Ovary (tissue), 9 donors: ENCODE measurements around the gene GTF2H1. TPM values are rescaled to one million over a fixed set of nuclear protein-coding genes. Genes with fewer than 3 reads are reported as not detected.
"Not testable (repeated sequence)": the region's sequence is repeated elsewhere in the genome, so short reads cannot be mapped to it uniquely, and the experiment has no call there.

Experiments
- DNase-seq, 5 donors: peaks; one replicate each; pipeline ENCODE4 v3.0.0-alpha.2; 2019 to 2020
- H3K27ac ChIP-seq, 2 donors: fragments of 200-600 bp; one replicate each; pipeline versions ENCODE4 v1.5.1 to v1.8.0; 2019 to 2022
- H3K27me3 ChIP-seq: fragments of 200-600 bp; one replicate; pipeline ENCODE4 v1.8.0; 2022
- H3K36me3 ChIP-seq: fragments of 200-600 bp; sonication (generic); one replicate; pipeline ENCODE4 v1.5.1; 2019
- H3K4me1 ChIP-seq: one replicate; pipeline ENCODE4 v1.8.1; 2013; ENCODE audit warnings: mild to moderate bottlenecking, moderate library complexity; ENCODE audit not compliant: insufficient read depth
- H3K4me3 ChIP-seq: fragments of 200-600 bp; sonication (generic); one replicate; pipeline ENCODE4 v1.5.1; 2017
- H3K9me3 ChIP-seq, 2 donors: fragments of 200-600 bp in 1 of 2; sonication (generic) in 1 of 2; one replicate each; pipeline versions ENCODE4 v1.5.1 to v1.8.1; 2013 to 2019; ENCODE audit warnings: mild to moderate bottlenecking in 1 of 2, moderate library complexity in 1 of 2
- EP300 ChIP-seq: sonication (generic); formaldehyde crosslinking; IDR thresholded peaks from one replicate; pipeline ENCODE4 v1.6.1; 2017; ENCODE audit warnings: antibody characterized with exemption
- POLR2A ChIP-seq: fragments of 450-650 bp; IDR thresholded peaks from one replicate; pipeline ENCODE4 v1.6.1; 2017; ENCODE audit warnings: antibody characterized with exemption, mild to moderate bottlenecking, moderate library complexity
- WGBS, 3 donors: extraction: QIAGEN DNeasy Blood & Tissue Kit in 1 of 3; methylation state at CpG; one replicate each; pipeline versions ENCODE4 v1.1.5 to v1.1.7; 2013 to 2017; 5-methylcytosine and 5-hydroxymethylcytosine counted together
- intact Hi-C, 4 donors: fragments of 100-400 bp; cut with DNase I; formaldehyde crosslinking; loops; one replicate each; pipeline versions ENCODE4 v1.11.0 to v1.15.1; 2022 to 2023
- polyA plus RNA-seq, 2 donors: library from polyadenylated mRNA; stranded (reverse); fragments of 200-250 nt in 1 of 2; fragments of 350-450 nt in 1 of 2; fragmentation: Illumina TruSeq in 1 of 2; extraction: RNeasy Lipid Tissue Mini Kit (QIAGEN cat#74804) in 1 of 2; gene quantifications; one replicate each; pipeline ENCODE4 v1.2.3, GENCODE V29; 2013 to 2014
- total RNA-seq, 7 donors: library from RNA; depleted of rRNA in 2 of 7; stranded (reverse); fragments of >200 nt in 2 of 7; fragmentation: NEBNext Ultra II Directional in 3 of 7; extraction: Animal tissue kit (Norgen Biotek cat#: 25700) in 3 of 7; gene quantifications; one replicate each; pipeline versions ENCODE4 v1.1.0 to v1.2.4, GENCODE V29; 2016 to 2023
- TF ChIP-seq, protein P1 (sequence below), 3 donors: fragments of 450-650 bp in 2 of 3; fragments of 200-600 bp in 1 of 3; IDR thresholded peaks; one replicate each; pipeline versions ENCODE4 v1.5.1 to v1.8.0; 2016 to 2022; ENCODE audit warnings: antibody characterized with exemption in 3 of 3, mild to moderate bottlenecking in 1 of 3
- donor health status: DM: no; HTN: no; CAD: no; lungs with moderate emphysema.
- donor health status: DM: no; HTN: no; CAD: no.
- donor health status: Bipolar disorder and iron deficiency.
- donor health status: DM: yes; HTN: yes; CAD: no.
- donor health status: DM: no; HTN: no; CAD: no.
- donor health status: DM: yes; HTN: yes; CAD: no.

The GTF2H1 gene
- total and polyA plus RNA-seq, 9 donors, result 23.9 to 48.3 (median 38.3) TPM

- intact Hi-C loops, result loop anchor here in 3 of 4 donors (5.0 to 10.0 kb wide), 2 partner anchors 76 to 297 kb away; partner anchors contain the start of genes GTF2H1 (in 2 of the 3), HPS5 (in 2 of the 3) and TMEM86A (in 1 of the 3)
- no peaks in the 10 kb centered on the region for H3K36me3 ChIP-seq
- 88 to 94% (median 93%) methylated on average over 3 of the region's 3 CpGs for WGBS, 3 donors
Observed at GRCh38 chr11:18397921-18398320, 75.6 kb downstream of the GTF2H1 start.

GRCh38 chr11:18401077-18401476 is 78.7 kb downstream of the GTF2H1 start:
- H3K27me3 ChIP-seq, H3K4me1 ChIP-seq, H3K27ac ChIP-seq, DNase-seq, H3K9me3 ChIP-seq, H3K4me3 ChIP-seq, intact Hi-C loops, H3K36me3 ChIP-seq: not testable (repeated sequence)
- WGBS, 3 donors, result 92 to 94% (median 94%) methylated on average over 9 of the region's 9 CpGs

More at GRCh38 chr11:18397921-18398320, 75.6 kb downstream of the GTF2H1 start:
- Histone ChIP-seq H3K27me3 (no peaks in the 10 kb centered on the region), H3K27ac (no peak overlapping the region), H3K4me3 (no peak overlapping the region), H3K9me3 (no peaks in the 10 kb centered on the region), H3K4me1 (peaks cover 3% of the 10 kb centered on the region)
- TF ChIP-seq EP300 (no peak), POLR2A (no peak)
- TF ChIP-seq, protein P1, sequence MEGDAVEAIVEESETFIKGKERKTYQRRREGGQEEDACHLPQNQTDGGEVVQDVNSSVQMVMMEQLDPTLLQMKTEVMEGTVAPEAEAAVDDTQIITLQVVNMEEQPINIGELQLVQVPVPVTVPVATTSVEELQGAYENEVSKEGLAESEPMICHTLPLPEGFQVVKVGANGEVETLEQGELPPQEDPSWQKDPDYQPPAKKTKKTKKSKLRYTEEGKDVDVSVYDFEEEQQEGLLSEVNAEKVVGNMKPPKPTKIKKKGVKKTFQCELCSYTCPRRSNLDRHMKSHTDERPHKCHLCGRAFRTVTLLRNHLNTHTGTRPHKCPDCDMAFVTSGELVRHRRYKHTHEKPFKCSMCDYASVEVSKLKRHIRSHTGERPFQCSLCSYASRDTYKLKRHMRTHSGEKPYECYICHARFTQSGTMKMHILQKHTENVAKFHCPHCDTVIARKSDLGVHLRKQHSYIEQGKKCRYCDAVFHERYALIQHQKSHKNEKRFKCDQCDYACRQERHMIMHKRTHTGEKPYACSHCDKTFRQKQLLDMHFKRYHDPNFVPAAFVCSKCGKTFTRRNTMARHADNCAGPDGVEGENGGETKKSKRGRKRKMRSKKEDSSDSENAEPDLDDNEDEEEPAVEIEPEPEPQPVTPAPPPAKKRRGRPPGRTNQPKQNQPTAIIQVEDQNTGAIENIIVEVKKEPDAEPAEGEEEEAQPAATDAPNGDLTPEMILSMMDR (IDR thresholded peaks at IDR 0.05), result no peak
- DNase-seq, result no peak

DNA sequence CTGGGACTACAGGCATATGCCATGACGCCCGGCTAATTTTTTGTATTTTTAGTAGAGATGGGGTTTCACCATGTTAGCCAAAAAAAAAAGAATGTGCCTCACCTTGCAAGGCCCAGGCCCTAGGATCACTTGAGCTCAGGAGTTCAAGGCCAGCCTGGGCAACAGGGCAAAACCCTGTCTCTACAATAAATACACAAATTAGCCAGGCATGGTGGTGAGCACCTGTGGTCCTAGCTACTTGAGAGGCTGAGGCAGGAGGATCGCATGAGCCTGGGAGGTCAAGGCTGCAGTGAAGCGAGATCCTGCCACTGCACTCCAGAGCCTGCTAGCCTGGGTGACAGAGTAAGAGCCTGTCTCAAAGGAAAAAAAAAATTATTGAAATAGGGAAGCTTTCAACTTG is 81.7 kb downstream of the GTF2H1 start:
- no peak overlapping the region for H3K27ac ChIP-seq
- H3K9me3 ChIP-seq, result no peaks in the 10 kb centered on the region
- intact Hi-C loops, result no loop called here
- H3K4me1 ChIP-seq, result no peaks in the 10 kb centered on the region
- no peak for DNase-seq
- no peaks in the 10 kb centered on the region for H3K27me3 ChIP-seq
- TF ChIP-seq EP300 (no peak), POLR2A (no peak)
- TF ChIP-seq, protein P1 (IDR thresholded peaks at IDR 0.05), result no peak
- no peak overlapping the region for H3K4me3 ChIP-seq
- 97 to 98% (median 97%) methylated on average over 4 of the region's 4 CpGs for WGBS, 3 donors
- H3K36me3 ChIP-seq, result no peaks in the 10 kb centered on the region

DNA sequence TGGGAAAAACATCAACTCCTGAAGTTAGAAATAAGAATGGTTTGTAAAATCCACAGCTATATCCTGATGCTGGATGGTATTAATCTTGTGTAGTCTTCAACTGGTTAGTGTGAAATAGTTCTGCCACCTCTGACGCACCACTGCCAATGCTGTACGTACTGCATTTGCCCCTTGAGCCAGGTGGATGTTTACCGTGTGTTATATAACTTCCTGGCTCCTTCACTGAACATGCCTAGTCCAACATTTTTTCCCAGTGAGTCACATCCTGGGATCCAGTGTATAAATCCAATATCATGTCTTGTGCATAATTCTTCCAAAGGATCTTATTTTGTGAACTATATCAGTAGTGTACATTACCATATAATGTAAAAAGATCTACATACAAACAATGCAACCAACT is 85.0 kb downstream of the GTF2H1 start:
- H3K9me3 ChIP-seq, H3K36me3 ChIP-seq, H3K4me3 ChIP-seq, H3K4me1 ChIP-seq, DNase-seq, H3K27ac ChIP-seq, intact Hi-C loops, H3K27me3 ChIP-seq: not testable (repeated sequence)
- WGBS, 3 donors, result 28 to 49% (median 32%) methylated on average over 3 of the region's 3 CpGs

GRCh38 chr11:18408558-18409291 is 86.4 kb downstream of the GTF2H1 start:
- TF ChIP-seq POLR2A, result no peak
- no peak for TF ChIP-seq EP300
- TF ChIP-seq, protein P1 (IDR thresholded peaks at IDR 0.05), result no peak
- no peak for DNase-seq
- intact Hi-C loops, result no loop called here
- Histone ChIP-seq H3K27ac (no peak overlapping the region), H3K4me1 (no peaks in the 10 kb centered on the region), H3K27me3 (no peaks in the 10 kb centered on the region), H3K36me3 (no peaks in the 10 kb centered on the region), H3K9me3 (no peaks in the 10 kb centered on the region), H3K4me3 (no peak overlapping the region)
- 92 to 96% (median 92%) methylated on average over 9 of the region's 9 CpGs for WGBS, 3 donors
